ENCODE data around the gene ITM2B.

The ITM2B gene

DNA sequence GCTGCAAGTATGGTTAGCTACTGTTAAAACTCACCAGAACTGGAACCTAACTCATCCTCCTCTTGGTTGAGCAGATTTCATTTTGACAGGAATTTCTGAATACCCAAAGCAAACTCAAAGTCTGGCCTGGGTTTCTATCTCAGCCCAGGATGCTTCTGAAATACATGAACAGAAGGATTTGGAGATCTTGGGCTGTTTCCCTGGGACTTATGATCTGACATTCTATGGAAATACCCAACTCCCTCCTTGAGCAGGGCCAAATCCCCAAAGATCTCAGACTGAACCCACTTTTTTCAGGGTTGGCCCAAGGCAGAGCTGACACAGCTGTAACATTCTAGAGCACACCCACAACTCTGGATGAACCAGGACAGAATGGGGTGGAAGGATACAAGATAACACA, 1.1 kb upstream of the ITM2B start:
- DNase-seq (ENCODE audit: low read depth in 1 of 2, low spot score in 1 of 2), result no peak
- TF ChIP-seq, protein P1, sequence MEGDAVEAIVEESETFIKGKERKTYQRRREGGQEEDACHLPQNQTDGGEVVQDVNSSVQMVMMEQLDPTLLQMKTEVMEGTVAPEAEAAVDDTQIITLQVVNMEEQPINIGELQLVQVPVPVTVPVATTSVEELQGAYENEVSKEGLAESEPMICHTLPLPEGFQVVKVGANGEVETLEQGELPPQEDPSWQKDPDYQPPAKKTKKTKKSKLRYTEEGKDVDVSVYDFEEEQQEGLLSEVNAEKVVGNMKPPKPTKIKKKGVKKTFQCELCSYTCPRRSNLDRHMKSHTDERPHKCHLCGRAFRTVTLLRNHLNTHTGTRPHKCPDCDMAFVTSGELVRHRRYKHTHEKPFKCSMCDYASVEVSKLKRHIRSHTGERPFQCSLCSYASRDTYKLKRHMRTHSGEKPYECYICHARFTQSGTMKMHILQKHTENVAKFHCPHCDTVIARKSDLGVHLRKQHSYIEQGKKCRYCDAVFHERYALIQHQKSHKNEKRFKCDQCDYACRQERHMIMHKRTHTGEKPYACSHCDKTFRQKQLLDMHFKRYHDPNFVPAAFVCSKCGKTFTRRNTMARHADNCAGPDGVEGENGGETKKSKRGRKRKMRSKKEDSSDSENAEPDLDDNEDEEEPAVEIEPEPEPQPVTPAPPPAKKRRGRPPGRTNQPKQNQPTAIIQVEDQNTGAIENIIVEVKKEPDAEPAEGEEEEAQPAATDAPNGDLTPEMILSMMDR (IDR thresholded peaks at IDR 0.05; ENCODE audit: insufficient read depth, low read length), result no peak
- TF ChIP-seq, protein P2, sequence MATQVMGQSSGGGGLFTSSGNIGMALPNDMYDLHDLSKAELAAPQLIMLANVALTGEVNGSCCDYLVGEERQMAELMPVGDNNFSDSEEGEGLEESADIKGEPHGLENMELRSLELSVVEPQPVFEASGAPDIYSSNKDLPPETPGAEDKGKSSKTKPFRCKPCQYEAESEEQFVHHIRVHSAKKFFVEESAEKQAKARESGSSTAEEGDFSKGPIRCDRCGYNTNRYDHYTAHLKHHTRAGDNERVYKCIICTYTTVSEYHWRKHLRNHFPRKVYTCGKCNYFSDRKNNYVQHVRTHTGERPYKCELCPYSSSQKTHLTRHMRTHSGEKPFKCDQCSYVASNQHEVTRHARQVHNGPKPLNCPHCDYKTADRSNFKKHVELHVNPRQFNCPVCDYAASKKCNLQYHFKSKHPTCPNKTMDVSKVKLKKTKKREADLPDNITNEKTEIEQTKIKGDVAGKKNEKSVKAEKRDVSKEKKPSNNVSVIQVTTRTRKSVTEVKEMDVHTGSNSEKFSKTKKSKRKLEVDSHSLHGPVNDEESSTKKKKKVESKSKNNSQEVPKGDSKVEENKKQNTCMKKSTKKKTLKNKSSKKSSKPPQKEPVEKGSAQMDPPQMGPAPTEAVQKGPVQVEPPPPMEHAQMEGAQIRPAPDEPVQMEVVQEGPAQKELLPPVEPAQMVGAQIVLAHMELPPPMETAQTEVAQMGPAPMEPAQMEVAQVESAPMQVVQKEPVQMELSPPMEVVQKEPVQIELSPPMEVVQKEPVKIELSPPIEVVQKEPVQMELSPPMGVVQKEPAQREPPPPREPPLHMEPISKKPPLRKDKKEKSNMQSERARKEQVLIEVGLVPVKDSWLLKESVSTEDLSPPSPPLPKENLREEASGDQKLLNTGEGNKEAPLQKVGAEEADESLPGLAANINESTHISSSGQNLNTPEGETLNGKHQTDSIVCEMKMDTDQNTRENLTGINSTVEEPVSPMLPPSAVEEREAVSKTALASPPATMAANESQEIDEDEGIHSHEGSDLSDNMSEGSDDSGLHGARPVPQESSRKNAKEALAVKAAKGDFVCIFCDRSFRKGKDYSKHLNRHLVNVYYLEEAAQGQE (IDR thresholded peaks at IDR 0.05; ENCODE audit: insufficient replicate concordance, low read depth), result no peak
- TF ChIP-seq POLR2AphosphoS5 (IDR thresholded peaks at IDR 0.05; ENCODE audit: low read depth) (no peak), SPI1 (IDR thresholded peaks at IDR 0.05; ENCODE audit: borderline replicate concordance, low read depth) (no peak), GABPA (IDR thresholded peaks at IDR 0.05; ENCODE audit: low read depth) (no peak)
- Histone ChIP-seq H3K4me3 (replicated peaks; ENCODE audit: insufficient read depth, low read length) (no peak overlapping the region), H3K27ac (replicated peaks) (no peak overlapping the region), H3K27me3 (ENCODE audit: insufficient read depth, poor library complexity, severe bottlenecking) (no peaks in the 10 kb centered on the region)

DNA sequence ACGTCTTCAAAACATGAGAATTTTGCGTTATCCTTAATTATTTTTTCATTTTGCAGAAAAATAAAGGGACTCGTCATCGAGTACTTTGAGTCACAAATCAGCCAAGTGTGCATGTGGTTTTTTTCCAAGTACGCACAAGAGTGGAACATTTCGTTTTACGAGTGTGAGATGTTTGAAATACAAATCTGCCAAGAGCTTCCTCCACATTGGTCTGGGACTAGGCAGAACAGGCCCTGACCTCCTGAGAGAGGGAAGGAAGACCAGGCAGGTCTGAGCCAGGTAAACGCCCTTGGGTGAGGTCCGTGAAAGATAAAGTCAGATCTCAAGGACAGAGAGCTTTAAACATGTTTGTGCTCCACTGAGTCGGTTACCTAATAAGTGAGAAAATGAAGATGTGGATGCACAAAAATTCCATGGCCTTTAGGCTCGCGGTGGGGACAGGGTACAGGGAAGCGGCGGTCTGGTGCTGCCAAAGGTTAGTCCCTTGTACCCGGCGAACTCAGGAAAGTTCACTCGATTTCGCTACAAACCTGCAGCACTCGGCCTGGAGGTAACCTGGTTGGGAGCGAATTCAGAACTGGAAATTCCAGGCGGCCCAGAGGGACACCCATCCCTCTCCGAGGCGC, 473 bp upstream of the ITM2B start:
- TF ChIP-seq GABPA (IDR thresholded peaks at IDR 0.05; ENCODE audit: low read depth), result no peak
- no peak for TF ChIP-seq POLR2AphosphoS5 (IDR thresholded peaks at IDR 0.05; ENCODE audit: low read depth)
- TF ChIP-seq, protein P2 (IDR thresholded peaks at IDR 0.05; ENCODE audit: insufficient replicate concordance, low read depth), result no peak
- no peak for TF ChIP-seq SPI1 (IDR thresholded peaks at IDR 0.05; ENCODE audit: borderline replicate concordance, low read depth)
- TF ChIP-seq, protein P1 (IDR thresholded peaks at IDR 0.05; ENCODE audit: insufficient read depth, low read length), result no peak
- Histone ChIP-seq H3K4me3 (replicated peaks; ENCODE audit: insufficient read depth, low read length) (peak overlapping the region; percentile 64), H3K27ac (replicated peaks) (peak overlapping the region; percentile 26; the same call in 1 of the 2 replicates), H3K27me3 (ENCODE audit: insufficient read depth, poor library complexity, severe bottlenecking) (no peaks in the 10 kb centered on the region)
- peak in 1 of 2 experiments; percentile 40 for DNase-seq (ENCODE audit: low read depth in 1 of 2, low spot score in 1 of 2)

DNA sequence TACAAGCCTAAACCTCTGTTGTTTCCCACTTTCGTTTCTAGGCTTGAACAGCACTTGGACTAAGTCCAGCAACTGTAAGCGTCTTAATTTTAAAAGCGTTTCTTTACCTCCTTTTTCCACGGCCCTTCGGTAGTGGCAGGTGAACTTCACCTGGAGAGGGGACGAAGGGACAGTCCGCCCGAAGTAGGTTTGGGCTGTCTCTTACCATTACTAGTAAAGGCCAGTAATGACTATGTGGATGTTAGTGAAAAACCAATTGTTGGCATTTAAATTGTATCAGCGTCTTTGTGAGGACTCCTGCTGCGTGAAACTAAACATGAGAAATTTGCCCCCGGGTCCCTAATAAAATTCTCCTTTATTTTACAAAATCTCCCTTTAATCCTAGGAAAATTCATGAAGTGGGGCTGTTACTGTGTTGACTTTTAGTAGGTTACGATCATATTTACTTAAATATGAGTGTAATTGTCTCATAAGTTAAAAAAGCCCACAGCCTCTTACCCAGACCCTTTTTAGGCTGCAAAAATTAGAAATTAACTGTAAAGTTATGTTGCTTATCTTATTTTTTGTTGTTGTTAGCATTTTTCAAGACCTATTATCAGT, 983 bp downstream of the ITM2B start:
- Histone ChIP-seq H3K27me3 (ENCODE audit: insufficient read depth, poor library complexity, severe bottlenecking) (no peaks in the 10 kb centered on the region), H3K4me3 (replicated peaks; ENCODE audit: insufficient read depth, low read length) (peak overlapping the region; percentile 64), H3K27ac (replicated peaks) (peak overlapping the region; percentile 92)
- TF ChIP-seq, protein P2 (IDR thresholded peaks at IDR 0.05; ENCODE audit: insufficient replicate concordance, low read depth), result no peak
- TF ChIP-seq POLR2AphosphoS5 (IDR thresholded peaks at IDR 0.05; ENCODE audit: low read depth), result no peak
- no peak for TF ChIP-seq GABPA (IDR thresholded peaks at IDR 0.05; ENCODE audit: low read depth)
- TF ChIP-seq, protein P1 (IDR thresholded peaks at IDR 0.05; ENCODE audit: insufficient read depth, low read length), result no peak
- TF ChIP-seq SPI1 (IDR thresholded peaks at IDR 0.05; ENCODE audit: borderline replicate concordance, low read depth), result no peak
- no peak for DNase-seq (ENCODE audit: low read depth in 1 of 2, low spot score in 1 of 2)

Data from HL-60 (cell line).